Measurements from ENCODE around the gene SNN.

SNN gene

GRCh38 chr16:11705311-11706025 lies 37.2 kb downstream of the SNN start:
- DNase-seq, result no peak

GRCh38 chr16:11706180-11706742 lies 38.0 kb downstream of the SNN start:
- no peak for DNase-seq

GRCh38 chr16:11707679-11708197 lies 39.5 kb downstream of the SNN start:
- no peak for DNase-seq

- DNase-seq, result no peak
These were observed 40.2 kb downstream of the SNN start for GRCh38 chr16:11708421-11708820.

- DNase-seq, result no peak
These were observed 43.4 kb downstream of the SNN start for GRCh38 chr16:11711662-11712061.

- DNase-seq, result no peak
These were observed 43.9 kb downstream of the SNN start for GRCh38 chr16:11712122-11712521.

GRCh38 chr16:11715246-11715947 lies 47.1 kb downstream of the SNN start:
- no peak for DNase-seq

GRCh38 chr16:11716336-11716735 lies 48.1 kb downstream of the SNN start:
- DNase-seq, result no peak

GRCh38 chr16:11717811-11718210 lies 49.6 kb downstream of the SNN start:
- DNase-seq, result no peak

GRCh38 chr16:11719171-11719570 lies 50.9 kb downstream of the SNN start:
- DNase-seq, result no peak

GRCh38 chr16:11719762-11720161 lies 51.5 kb downstream of the SNN start:
- no peak for DNase-seq

GRCh38 chr16:11721781-11722467 lies 53.7 kb downstream of the SNN start:
- no peak for DNase-seq

- DNase-seq, result no peak
These were observed 54.2 kb downstream of the SNN start for GRCh38 chr16:11722468-11722808.

- no peak for DNase-seq
These were observed 57.2 kb downstream of the SNN start for GRCh38 chr16:11725457-11725856.

- no peak for DNase-seq
These were observed 57.8 kb downstream of the SNN start for GRCh38 chr16:11726008-11726407.

- DNase-seq, result no peak
These were observed 59.7 kb downstream of the SNN start for GRCh38 chr16:11727796-11728543.
